Body of pancreas (tissue), 4 donors: ENCODE measurements around the gene NKD2. TPM values are rescaled to one million over a fixed set of nuclear protein-coding genes. Genes with fewer than 3 reads are reported as not detected.
A peak's percentile ranks its signal among the peaks of the same experiment; 100 is the strongest.

Experiments
- ATAC-seq: fragments of 150-250 bp; one replicate; pipeline ENCODE4 v1.9.1; 2016
- DNase-seq, 4 donors: peaks; one replicate each; pipeline ENCODE4 v3.0.0-alpha.2; 2019
- H3K27ac ChIP-seq, 4 donors: fragments of 200-600 bp; sonication (generic); 1 replicate in 3 of 4; 2 replicates in 1 of 4; pipeline versions ENCODE4 v1.5.1 to v1.6.1; 2016 to 2019; ENCODE audit warnings: mild to moderate bottlenecking in 1 of 4, mixed read lengths in 1 of 4, moderate library complexity in 1 of 4
- H3K27me3 ChIP-seq, 2 donors: fragments of 200-600 bp; sonication (generic); one replicate each; pipeline ENCODE4 v1.6.0; 2016; ENCODE audit warnings: mild to moderate bottlenecking in 1 of 2
- H3K36me3 ChIP-seq, 2 donors: fragments of 200-600 bp; sonication (generic); replicated peaks in 1 of 2; 2 replicates each; pipeline ENCODE4 v1.5.1; 2016; ENCODE audit warnings: low read depth in 2 of 2; ENCODE audit not compliant: insufficient read depth in 1 of 2
- H3K4me1 ChIP-seq: fragments of 200-600 bp; sonication (generic); one replicate; pipeline ENCODE4 v1.6.0; 2016
- H3K4me3 ChIP-seq, 2 donors: fragments of 200-600 bp; sonication (generic); 1 replicate in 1 of 2; 2 replicates in 1 of 2; pipeline ENCODE4 v1.5.1; 2016 to 2019
- H3K9me3 ChIP-seq, 3 donors: fragments of 200-600 bp; sonication (generic); 1 replicate in 2 of 3; 2 replicates in 1 of 3; pipeline ENCODE4 v1.5.1; 2016
- CTCF ChIP-seq, 7 experiments: fragments of 450-650 bp in 4 of 7; fragments of 200-600 bp in 3 of 7; sonication (generic) in 3 of 7; IDR thresholded peaks; one replicate each; pipeline ENCODE4 v1.5.1; 2016 to 2019; ENCODE audit warnings: antibody characterized with exemption in 7 of 7
- POLR2A ChIP-seq, 3 donors: fragments of 450-650 bp; IDR thresholded peaks; one replicate each; pipeline ENCODE4 v1.6.1; 2016; ENCODE audit warnings: antibody characterized with exemption in 3 of 3, mild to moderate bottlenecking in 2 of 3
- WGBS, 2 donors: methylation state at CpG; one replicate each; pipeline ENCODE4 v1.1.5; 2017; 5-methylcytosine and 5-hydroxymethylcytosine counted together
- intact Hi-C: fragments of 100-400 bp; cut with DNase I; formaldehyde crosslinking; loops from one replicate; pipeline ENCODE4 v1.15.1; 2023
- total RNA-seq, 2 donors: library from RNA; depleted of rRNA; stranded (reverse); fragments of >200 nt; gene quantifications; one replicate each; pipeline ENCODE4 v1.1.0, GENCODE V29; 2016

NKD2 gene
- total RNA-seq, 2 donors from 2014 or later = 4.2 to 12.2 TPM

DNA sequence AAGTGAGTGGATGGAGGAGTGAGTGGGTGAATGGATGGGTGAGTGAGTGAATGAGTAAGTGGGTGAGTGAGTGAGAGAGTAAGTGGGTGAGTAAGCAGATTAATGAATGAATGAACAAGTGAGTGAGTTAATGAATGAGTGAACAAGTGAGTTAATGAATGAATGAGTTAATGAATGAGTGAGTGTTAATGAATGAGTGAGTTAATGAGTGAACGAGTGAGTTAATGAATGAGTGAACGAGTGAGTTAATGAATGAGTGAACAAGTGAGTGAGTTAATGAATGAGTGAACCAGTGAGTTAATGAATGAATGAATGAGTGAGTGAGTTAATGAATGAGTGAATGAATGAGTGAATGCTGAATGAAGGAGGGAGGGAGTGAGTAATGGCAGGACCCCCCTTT, 26.4 kb downstream of the NKD2 start:
- Histone ChIP-seq H3K4me3 (no peak overlapping the region), H3K27ac (no peak overlapping the region), H3K36me3 (no peaks in the 10 kb centered on the region), H3K4me1 (no peaks in the 10 kb centered on the region), H3K9me3 (no peaks in the 10 kb centered on the region), H3K27me3 (no peaks in the 10 kb centered on the region)
- no peak for DNase-seq
- ATAC-seq = no peak
- 59 to 64% methylated on average over 2 of the region's 2 CpGs for WGBS, 2 donors
- TF ChIP-seq POLR2A (IDR thresholded peaks at IDR 0.05) = no peak
- TF ChIP-seq CTCF (IDR thresholded peaks at IDR 0.05) = no peak
- intact Hi-C loops = no loop called here

DNA sequence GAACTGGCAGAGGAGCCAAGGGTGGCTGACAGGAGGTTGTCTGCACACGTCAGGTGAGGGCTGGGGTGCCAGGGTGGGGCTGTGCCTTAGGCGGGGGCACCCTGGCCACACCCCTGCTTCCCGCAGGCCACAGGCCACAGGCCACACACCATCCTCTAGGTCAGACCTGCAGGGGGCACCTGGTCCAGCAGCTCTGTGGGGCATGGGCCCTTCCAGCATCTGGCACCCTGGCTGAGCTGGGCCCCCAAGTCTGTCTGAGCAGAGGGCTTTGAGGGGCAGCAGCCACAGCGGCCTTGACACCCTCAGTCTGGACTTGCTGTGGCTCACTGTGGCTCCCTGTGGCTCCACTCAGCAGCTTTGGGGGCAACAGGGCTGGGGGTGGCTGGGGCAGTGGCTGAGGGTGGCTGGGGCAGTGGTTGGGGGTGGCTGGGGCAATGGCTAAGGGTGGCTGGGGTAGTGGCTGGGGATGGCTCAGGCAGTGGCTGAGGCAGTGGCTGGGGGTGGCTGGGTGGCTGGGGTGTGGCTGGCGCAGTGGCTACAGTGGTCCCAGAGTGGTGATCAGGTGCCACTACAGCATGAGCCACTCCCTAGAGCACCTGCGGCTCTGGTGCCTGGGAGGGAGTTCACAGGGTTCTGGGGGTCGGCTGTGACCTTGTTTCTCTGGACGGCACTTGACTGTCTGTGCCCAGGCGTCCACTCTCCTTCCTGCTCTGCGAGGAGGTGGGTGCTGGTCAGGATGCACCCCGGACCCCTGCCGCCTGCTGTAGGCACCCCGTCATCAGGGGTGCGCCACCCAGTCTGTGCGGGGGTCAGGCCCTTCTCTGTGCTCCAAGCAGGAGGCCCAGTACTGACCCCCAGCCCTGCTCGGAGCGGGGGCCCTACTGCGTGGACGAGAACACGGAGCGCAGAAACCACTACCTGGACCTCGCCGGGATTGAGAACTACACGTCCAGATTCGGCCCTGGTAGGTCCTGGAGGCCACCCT, 27.1 kb downstream of the NKD2 start:
- 75 to 90% methylated on average over 5 to 25 of the region's 25 CpGs for WGBS, 2 donors
- no peaks in the 10 kb centered on the region for H3K4me1 ChIP-seq
- H3K4me3 ChIP-seq = no peak overlapping the region
- H3K9me3 ChIP-seq = no peaks in the 10 kb centered on the region
- no peaks in the 10 kb centered on the region for H3K27me3 ChIP-seq
- ATAC-seq (no peak), DNase-seq (peak in 1 of 4 donors; percentile 5)
- no peak for TF ChIP-seq POLR2A (IDR thresholded peaks at IDR 0.05)
- no peak for TF ChIP-seq CTCF (IDR thresholded peaks at IDR 0.05)
- no peaks in the 10 kb centered on the region for H3K36me3 ChIP-seq
- intact Hi-C loops = no loop called here
- H3K27ac ChIP-seq = no peak overlapping the region

GRCh38 chr5:1036504-1037122, 28.0 kb downstream of the NKD2 start:
- Histone ChIP-seq H3K9me3 (no peaks in the 10 kb centered on the region), H3K4me3 (no peak overlapping the region), H3K27ac (no peak overlapping the region), H3K36me3 (no peaks in the 10 kb centered on the region), H3K4me1 (no peaks in the 10 kb centered on the region), H3K27me3 (no peaks in the 10 kb centered on the region)
- WGBS, 2 donors = 78 to 88% methylated on average over 15 to 21 of the region's 22 CpGs
- intact Hi-C loops = no loop called here
- ATAC-seq = no peak
- TF ChIP-seq POLR2A (IDR thresholded peaks at IDR 0.05) (no peak), CTCF (IDR thresholded peaks at IDR 0.05) (no peak)
- peak in 1 of 4 donors; percentile 4 for DNase-seq

DNA sequence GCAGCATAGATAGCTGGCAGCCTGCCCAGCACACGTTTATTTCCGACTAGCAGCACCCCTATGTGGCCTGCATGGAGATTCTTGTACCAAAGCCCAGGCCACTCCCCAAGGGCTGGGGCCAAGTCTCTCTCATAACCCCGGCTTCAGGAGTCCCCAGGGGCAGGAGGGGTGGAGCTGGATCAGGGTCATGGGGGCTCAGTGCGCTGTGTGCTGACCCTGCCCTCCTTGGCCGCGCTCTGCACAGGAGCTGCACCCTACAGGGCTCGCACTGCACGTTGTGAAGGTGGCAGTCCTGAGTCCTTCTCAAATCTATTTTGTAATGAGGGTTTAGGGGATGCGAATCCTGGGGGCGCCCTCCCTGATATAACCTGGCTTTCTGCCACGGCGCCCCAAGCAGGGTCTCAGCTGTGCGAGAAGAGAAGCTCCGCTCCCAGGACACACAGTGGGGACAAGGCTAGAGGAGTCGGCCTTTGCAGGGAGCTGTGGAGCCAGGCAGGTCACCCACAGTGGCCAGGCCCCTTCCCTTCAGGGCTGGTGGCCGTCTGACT, 28.6 kb downstream of the NKD2 start:
- intact Hi-C loops = no loop called here
- ATAC-seq (no peak), DNase-seq (peak in 1 of 4 donors; percentile 6)
- H3K27ac ChIP-seq = no peak overlapping the region
- no peaks in the 10 kb centered on the region for H3K36me3 ChIP-seq
- 70 to 72% methylated on average over 3 to 16 of the region's 16 CpGs for WGBS, 2 donors
- no peaks in the 10 kb centered on the region for H3K4me1 ChIP-seq
- TF ChIP-seq CTCF (IDR thresholded peaks at IDR 0.05) (no peak), POLR2A (IDR thresholded peaks at IDR 0.05) (no peak)
- H3K9me3 ChIP-seq = no peaks in the 10 kb centered on the region
- no peaks in the 10 kb centered on the region for H3K27me3 ChIP-seq
- no peak overlapping the region for H3K4me3 ChIP-seq
